ENCODE results near the gene NPL. TPM values are rescaled to one million over a fixed set of nuclear protein-coding genes. Genes with fewer than 3 reads are reported as not detected.

The NPL gene
- total RNA-seq, 1 donor from 2014 or later = 4.8 TPM

DNA sequence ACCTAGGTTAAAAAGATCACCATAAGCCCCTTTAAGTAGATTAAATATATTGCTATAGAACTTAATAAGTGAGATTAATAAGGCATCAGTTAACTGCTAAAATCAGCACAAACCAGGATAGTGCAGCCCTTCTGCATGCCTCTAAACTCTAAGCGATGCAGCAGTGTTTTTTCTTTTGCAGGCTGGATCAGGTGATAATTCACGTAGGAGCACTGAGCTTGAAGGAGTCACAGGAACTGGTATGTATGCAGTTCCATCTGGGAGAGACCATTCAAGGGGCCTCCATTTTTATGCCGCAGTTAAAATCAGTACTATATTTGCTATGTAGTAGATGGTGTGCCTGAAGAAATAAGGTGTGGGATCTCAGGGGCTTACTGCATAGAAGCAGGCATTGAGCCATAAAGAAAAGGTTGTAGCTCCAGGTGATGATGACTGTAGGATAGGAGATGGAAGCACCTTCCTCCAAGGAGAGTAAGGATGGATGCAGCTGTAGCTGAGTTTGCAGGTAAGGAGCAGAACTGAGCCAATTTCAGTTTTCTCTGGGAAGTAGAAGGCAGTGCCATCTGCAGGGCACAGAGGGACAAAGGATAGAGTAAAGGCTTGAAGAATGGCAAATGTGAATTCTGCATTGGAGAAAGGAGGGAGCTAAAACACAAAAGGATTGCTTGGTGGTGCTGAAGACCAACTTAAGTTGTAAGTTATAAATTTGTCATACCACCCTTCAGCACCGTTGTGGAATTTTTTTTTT lies 22.6 kb downstream of the NPL start:
- DNase-seq (ENCODE audit: low spot score) = no peak
- Mint-ChIP-seq H3K4me1 (ENCODE audit: unreplicated experiment) (peaks cover 11% of the 10 kb centered on the region), H3K27ac (ENCODE audit: unreplicated experiment) (no peak overlapping the region), H3K36me3 (ENCODE audit: low read depth, unreplicated experiment) (no peaks in the 10 kb centered on the region), H3K4me3 (ENCODE audit: unreplicated experiment) (no peak overlapping the region), H3K27me3 (ENCODE audit: unreplicated experiment) (no peaks in the 10 kb centered on the region), H3K9me3 (ENCODE audit: unreplicated experiment) (no peaks in the 10 kb centered on the region)
- TF ChIP-seq, protein P1, sequence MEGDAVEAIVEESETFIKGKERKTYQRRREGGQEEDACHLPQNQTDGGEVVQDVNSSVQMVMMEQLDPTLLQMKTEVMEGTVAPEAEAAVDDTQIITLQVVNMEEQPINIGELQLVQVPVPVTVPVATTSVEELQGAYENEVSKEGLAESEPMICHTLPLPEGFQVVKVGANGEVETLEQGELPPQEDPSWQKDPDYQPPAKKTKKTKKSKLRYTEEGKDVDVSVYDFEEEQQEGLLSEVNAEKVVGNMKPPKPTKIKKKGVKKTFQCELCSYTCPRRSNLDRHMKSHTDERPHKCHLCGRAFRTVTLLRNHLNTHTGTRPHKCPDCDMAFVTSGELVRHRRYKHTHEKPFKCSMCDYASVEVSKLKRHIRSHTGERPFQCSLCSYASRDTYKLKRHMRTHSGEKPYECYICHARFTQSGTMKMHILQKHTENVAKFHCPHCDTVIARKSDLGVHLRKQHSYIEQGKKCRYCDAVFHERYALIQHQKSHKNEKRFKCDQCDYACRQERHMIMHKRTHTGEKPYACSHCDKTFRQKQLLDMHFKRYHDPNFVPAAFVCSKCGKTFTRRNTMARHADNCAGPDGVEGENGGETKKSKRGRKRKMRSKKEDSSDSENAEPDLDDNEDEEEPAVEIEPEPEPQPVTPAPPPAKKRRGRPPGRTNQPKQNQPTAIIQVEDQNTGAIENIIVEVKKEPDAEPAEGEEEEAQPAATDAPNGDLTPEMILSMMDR (IDR thresholded peaks at IDR 0.05; ENCODE audit: unreplicated experiment) = no peak

DNA sequence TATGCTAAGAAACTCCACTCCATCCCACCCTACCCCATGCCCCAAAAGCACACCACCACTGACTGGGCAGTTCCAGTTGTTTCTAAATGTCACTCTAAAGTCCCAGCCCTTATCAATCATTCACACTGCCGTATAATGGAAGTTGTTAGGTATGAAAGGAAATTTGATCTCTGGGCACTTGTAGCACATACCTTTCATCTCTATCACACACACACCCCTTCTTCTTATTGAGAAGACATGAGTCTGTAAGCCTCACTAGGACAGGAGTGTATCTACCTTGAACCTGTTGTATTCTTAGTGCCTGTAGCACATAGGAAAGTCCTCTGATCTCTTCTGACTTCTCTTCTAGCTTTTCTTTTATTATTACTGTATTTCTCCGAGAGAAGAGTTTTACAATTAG lies 27.3 kb downstream of the NPL start:
- no peak for DNase-seq (ENCODE audit: low spot score)
- H3K4me1 Mint-ChIP-seq (ENCODE audit: unreplicated experiment) = peaks cover 13% of the 10 kb centered on the region
- H3K27me3 Mint-ChIP-seq (ENCODE audit: unreplicated experiment) = no peaks in the 10 kb centered on the region
- TF ChIP-seq, protein P1 (IDR thresholded peaks at IDR 0.05; ENCODE audit: unreplicated experiment) = no peak
- no peaks in the 10 kb centered on the region for H3K9me3 Mint-ChIP-seq (ENCODE audit: unreplicated experiment)
- H3K27ac Mint-ChIP-seq (ENCODE audit: unreplicated experiment) = no peak overlapping the region
- peaks cover 5% of the 10 kb centered on the region for H3K36me3 Mint-ChIP-seq (ENCODE audit: low read depth, unreplicated experiment)
- no peak overlapping the region for H3K4me3 Mint-ChIP-seq (ENCODE audit: unreplicated experiment)

DNA sequence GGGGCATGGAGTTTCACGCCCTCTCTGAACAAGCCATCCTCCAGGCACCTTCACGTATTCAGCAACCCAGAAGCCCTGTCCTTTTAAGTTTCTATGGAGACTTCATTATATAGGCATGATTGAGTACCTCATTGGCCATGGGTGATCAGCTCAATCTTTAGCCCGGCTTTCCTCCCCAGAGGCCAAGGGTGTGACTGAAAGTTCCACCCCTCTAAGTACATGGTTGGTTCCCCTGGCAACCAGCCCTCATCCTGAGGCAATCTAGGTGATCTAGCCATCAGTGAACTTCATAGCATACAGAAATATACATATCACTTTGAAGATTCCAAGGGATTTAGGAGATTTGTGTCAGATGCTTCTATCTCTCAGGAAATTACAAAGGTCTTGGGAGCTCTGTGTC lies 28.2 kb downstream of the NPL start:
- TF ChIP-seq, protein P1 (IDR thresholded peaks at IDR 0.05; ENCODE audit: unreplicated experiment) = no peak

DNA sequence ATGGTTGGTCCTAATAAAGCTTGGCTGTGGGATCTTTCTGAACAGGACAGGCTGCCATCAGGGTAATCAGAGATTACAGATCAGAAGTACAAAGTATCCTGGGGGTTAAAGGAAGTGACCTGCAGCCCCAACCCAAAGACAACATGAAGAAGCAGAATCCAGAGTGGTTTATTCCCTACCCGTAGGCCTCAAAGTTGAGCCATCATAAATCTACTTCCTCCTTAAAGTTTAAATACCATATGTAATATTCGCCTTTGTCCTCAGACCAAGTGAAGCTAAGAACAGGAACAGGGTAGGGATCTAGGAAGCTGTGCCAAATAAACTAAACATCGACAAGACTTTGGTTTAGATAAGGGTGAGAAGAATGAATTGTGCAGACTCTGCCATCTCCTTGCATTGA lies 33.6 kb downstream of the NPL start:
- peaks cover 3% of the 10 kb centered on the region for H3K36me3 Mint-ChIP-seq (ENCODE audit: low read depth, unreplicated experiment)
- TF ChIP-seq, protein P1 (IDR thresholded peaks at IDR 0.05; ENCODE audit: unreplicated experiment) = no peak
- DNase-seq (ENCODE audit: low spot score) = no peak
- peaks cover 13% of the 10 kb centered on the region for H3K4me1 Mint-ChIP-seq (ENCODE audit: unreplicated experiment)
- H3K27me3 Mint-ChIP-seq (ENCODE audit: unreplicated experiment) = peaks cover 2% of the 10 kb centered on the region
- no peaks in the 10 kb centered on the region for H3K9me3 Mint-ChIP-seq (ENCODE audit: unreplicated experiment)
- H3K4me3 Mint-ChIP-seq (ENCODE audit: unreplicated experiment) = no peak overlapping the region
- H3K27ac Mint-ChIP-seq (ENCODE audit: unreplicated experiment) = no peak overlapping the region

More for the DNA sequence above, 28.2 kb downstream of the NPL start:
- Mint-ChIP-seq H3K4me3 (ENCODE audit: unreplicated experiment) (no peak overlapping the region), H3K36me3 (ENCODE audit: low read depth, unreplicated experiment) (peaks cover 5% of the 10 kb centered on the region), H3K27ac (ENCODE audit: unreplicated experiment) (no peak overlapping the region), H3K4me1 (ENCODE audit: unreplicated experiment) (peaks cover 21% of the 10 kb centered on the region), H3K27me3 (ENCODE audit: unreplicated experiment) (peaks cover under 1% of the 10 kb centered on the region), H3K9me3 (ENCODE audit: unreplicated experiment) (no peaks in the 10 kb centered on the region)
- no peak for DNase-seq (ENCODE audit: low spot score)

DNA sequence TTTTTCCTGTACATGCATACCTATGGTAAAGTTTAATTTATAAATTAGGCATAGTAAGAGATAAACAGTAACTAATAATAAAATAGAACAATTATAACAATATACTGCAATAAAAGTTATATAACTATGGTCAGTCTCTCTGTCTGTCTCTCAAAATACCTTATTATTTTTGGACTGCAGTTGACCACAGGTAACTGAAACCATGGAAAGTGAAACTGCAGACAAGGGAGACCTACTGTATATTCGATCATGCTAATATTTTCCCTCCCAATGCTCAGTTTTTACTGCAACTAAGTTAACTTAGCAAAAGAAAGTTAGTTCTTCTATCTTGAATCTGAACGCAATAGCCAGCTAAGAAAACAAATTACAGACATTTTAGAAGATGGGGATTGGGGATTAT lies 37.3 kb downstream of the NPL start:
- Mint-ChIP-seq H3K4me3 (ENCODE audit: unreplicated experiment) (no peak overlapping the region), H3K36me3 (ENCODE audit: low read depth, unreplicated experiment) (no peaks in the 10 kb centered on the region), H3K4me1 (ENCODE audit: unreplicated experiment) (peaks cover 23% of the 10 kb centered on the region), H3K27me3 (ENCODE audit: unreplicated experiment) (peaks cover 2% of the 10 kb centered on the region), H3K27ac (ENCODE audit: unreplicated experiment) (no peak overlapping the region), H3K9me3 (ENCODE audit: unreplicated experiment) (no peaks in the 10 kb centered on the region)
- TF ChIP-seq, protein P1 (IDR thresholded peaks at IDR 0.05; ENCODE audit: unreplicated experiment) = no peak
- no peak for DNase-seq (ENCODE audit: low spot score)

Data from endothelial cell (in vitro differentiated cells).